ENCODE measurements around the gene FCAMR. TPM values are rescaled to one million over a fixed set of nuclear protein-coding genes. Genes with fewer than 3 reads are reported as not detected.

Gene FCAMR
- total RNA-seq, 1 donor from 2014 or later = not detected

DNA sequence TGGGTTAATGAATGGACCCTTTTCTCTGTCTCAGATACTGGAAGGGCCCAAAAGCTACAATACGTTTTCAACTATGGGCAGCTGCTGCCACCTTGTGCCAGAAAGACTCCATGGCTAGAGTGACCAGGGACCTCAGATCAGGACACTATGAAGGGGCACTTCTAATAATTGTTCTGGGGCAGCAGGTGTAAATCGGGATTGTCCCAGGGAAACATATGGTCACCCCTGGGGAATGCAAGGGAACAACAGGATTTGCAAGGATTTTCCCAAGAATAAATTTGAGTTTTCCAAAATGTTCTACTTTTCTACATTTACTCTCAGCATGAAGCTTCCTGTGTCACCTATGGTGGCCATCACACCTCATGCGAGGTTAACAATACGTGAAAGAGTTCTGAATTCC, 12.0 kb upstream of the FCAMR start:
- Mint-ChIP-seq H3K9me3 (ENCODE audit: low read depth) (no peaks in the 10 kb centered on the region), H3K4me3 (ENCODE audit: unreplicated experiment) (no peak overlapping the region), H3K36me3 (ENCODE audit: low read depth) (no peaks in the 10 kb centered on the region), H3K27me3 (ENCODE audit: low read depth) (peaks cover 56% of the 10 kb centered on the region), H3K4me1 (ENCODE audit: low read depth) (no peaks in the 10 kb centered on the region), H3K27ac (ENCODE audit: unreplicated experiment) (no peak overlapping the region)
- DNase-seq (ENCODE audit: low spot score) = no peak
- peak; percentile 84 for TF ChIP-seq CTCF (IDR thresholded peaks at IDR 0.05)

DNA sequence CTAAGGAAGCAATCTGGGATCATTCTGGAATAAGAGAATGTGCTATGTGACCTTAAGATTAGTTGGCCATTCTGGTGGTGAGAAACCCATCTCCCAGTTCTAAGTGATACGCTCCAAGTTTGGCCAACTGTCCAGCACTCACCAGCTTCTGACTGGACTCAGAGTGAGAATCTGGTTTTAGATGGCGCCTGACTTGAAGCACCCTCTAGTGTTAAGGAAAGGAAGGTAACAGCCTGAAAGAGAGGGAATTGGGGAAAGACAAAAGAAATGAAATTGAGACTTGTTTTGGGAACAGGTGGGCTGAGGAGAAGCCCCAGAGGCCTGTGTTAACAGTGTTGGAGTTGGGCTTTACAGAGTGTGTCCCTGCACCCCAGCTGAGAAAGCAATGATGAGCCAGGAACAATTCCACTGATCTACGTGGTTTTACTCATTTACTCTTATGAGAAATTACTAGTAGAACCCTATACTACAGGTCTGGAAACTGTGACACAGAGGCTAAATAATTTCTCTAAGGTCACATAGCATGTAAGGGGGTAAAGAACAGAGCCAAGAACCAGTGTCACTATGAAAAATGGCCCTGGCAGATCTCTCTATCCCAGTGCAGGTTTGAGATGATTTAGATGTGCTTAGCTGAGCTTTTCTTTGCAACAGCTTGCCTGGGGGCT, 9.3 kb upstream of the FCAMR start:
- Mint-ChIP-seq H3K27me3 (ENCODE audit: low read depth) (peaks cover 42% of the 10 kb centered on the region), H3K27ac (ENCODE audit: unreplicated experiment) (no peak overlapping the region), H3K4me1 (ENCODE audit: low read depth) (no peaks in the 10 kb centered on the region), H3K9me3 (ENCODE audit: low read depth) (no peaks in the 10 kb centered on the region), H3K4me3 (ENCODE audit: unreplicated experiment) (no peak overlapping the region), H3K36me3 (ENCODE audit: low read depth) (no peaks in the 10 kb centered on the region)
- peak; percentile 73 for TF ChIP-seq CTCF (IDR thresholded peaks at IDR 0.05)
- no peak for DNase-seq (ENCODE audit: low spot score)

DNA sequence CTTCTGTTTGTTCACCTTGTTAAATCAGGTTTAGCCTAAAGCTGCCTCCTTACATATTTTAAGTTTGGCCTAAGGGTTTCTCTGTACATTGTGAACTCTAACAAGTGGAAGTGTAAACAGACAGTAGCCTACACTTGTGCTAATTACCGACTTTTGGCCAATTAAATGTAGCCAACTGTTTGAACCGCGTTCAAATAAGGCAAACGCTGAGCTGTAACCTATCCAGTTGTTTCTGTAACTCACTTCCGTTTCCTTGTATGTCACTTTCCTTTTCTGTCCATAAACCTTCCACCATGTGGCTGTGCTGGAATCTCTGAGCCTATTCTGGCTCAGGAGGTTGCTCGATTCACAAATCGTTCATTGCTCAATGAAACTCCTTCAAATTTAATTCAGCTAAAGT, 8.0 kb upstream of the FCAMR start:
- no peak for DNase-seq (ENCODE audit: low spot score)
- TF ChIP-seq CTCF (IDR thresholded peaks at IDR 0.05) = no peak
- H3K27me3 Mint-ChIP-seq (ENCODE audit: low read depth) = peaks cover 44% of the 10 kb centered on the region
- H3K27ac Mint-ChIP-seq (ENCODE audit: unreplicated experiment) = no peak overlapping the region
- no peaks in the 10 kb centered on the region for H3K9me3 Mint-ChIP-seq (ENCODE audit: low read depth)
- H3K36me3 Mint-ChIP-seq (ENCODE audit: low read depth) = no peaks in the 10 kb centered on the region
- H3K4me1 Mint-ChIP-seq (ENCODE audit: low read depth) = no peaks in the 10 kb centered on the region
- H3K4me3 Mint-ChIP-seq (ENCODE audit: unreplicated experiment) = no peak overlapping the region

- Mint-ChIP-seq H3K9me3 (ENCODE audit: low read depth) (no peaks in the 10 kb centered on the region), H3K27me3 (ENCODE audit: low read depth) (peaks cover 56% of the 10 kb centered on the region)
Measured at GRCh38 chr1:206975306-206975705, 5.0 kb upstream of the FCAMR start.

DNA sequence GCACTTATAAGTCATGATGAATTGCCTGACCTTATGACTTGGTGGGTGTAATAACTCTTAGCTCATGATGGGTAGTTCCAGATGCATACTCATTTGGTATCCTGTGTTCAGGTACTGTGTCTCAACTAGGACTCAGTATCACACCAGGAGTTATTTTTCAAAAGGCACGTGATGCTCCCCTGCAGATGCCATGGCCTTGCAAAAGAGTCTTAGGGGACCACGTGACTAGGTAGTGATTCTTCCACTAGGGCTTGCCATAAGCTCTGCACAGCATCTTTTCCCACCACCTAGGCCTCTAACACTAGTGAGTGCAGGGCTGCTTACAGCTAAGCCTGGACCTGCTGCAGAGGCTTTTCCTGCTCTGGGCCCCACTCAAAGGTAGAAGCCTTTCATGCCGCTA, 3.9 kb upstream of the FCAMR start:
- Mint-ChIP-seq H3K27ac (ENCODE audit: unreplicated experiment) (no peak overlapping the region), H3K9me3 (ENCODE audit: low read depth) (no peaks in the 10 kb centered on the region), H3K4me3 (ENCODE audit: unreplicated experiment) (no peak overlapping the region), H3K27me3 (ENCODE audit: low read depth) (peaks cover 58% of the 10 kb centered on the region), H3K36me3 (ENCODE audit: low read depth) (no peaks in the 10 kb centered on the region), H3K4me1 (ENCODE audit: low read depth) (no peaks in the 10 kb centered on the region)
- TF ChIP-seq CTCF (IDR thresholded peaks at IDR 0.05) = no peak
- DNase-seq (ENCODE audit: low spot score) = no peak

More at GRCh38 chr1:206975306-206975705, 5.0 kb upstream of the FCAMR start:
- Mint-ChIP-seq H3K4me3 (ENCODE audit: unreplicated experiment) (no peak overlapping the region), H3K4me1 (ENCODE audit: low read depth) (no peaks in the 10 kb centered on the region), H3K36me3 (ENCODE audit: low read depth) (no peaks in the 10 kb centered on the region), H3K27ac (ENCODE audit: unreplicated experiment) (no peak overlapping the region)
- TF ChIP-seq CTCF (IDR thresholded peaks at IDR 0.05) = no peak
- no peak for DNase-seq (ENCODE audit: low spot score)
